Tibial nerve (tissue), 4 donors: Measurements from ENCODE around the gene PLPP1.

Experiments
- EP300 ChIP-seq, 2 donors: sonication (generic); formaldehyde crosslinking; IDR thresholded peaks; one replicate each; pipeline ENCODE4 v1.6.1; 2017; ENCODE audit warnings: antibody characterized with exemption in 2 of 2, mild to moderate bottlenecking in 1 of 2
- POLR2A ChIP-seq, 2 donors: fragments of 450-650 bp; IDR thresholded peaks; one replicate each; pipeline ENCODE4 v1.6.1; 2017; ENCODE audit warnings: antibody characterized with exemption in 2 of 2, mild to moderate bottlenecking in 2 of 2, moderate library complexity in 2 of 2
- TF ChIP-seq, protein P1 (sequence below), 5 experiments: fragments of 200-600 bp in 3 of 5; fragments of 450-650 bp in 2 of 5; sonication (generic) in 3 of 5; IDR thresholded peaks; one replicate each; pipeline ENCODE4 v1.5.1; 2016 to 2019; ENCODE audit warnings: antibody characterized with exemption in 5 of 5, mild to moderate bottlenecking in 3 of 5, moderate library complexity in 2 of 5

DNA sequence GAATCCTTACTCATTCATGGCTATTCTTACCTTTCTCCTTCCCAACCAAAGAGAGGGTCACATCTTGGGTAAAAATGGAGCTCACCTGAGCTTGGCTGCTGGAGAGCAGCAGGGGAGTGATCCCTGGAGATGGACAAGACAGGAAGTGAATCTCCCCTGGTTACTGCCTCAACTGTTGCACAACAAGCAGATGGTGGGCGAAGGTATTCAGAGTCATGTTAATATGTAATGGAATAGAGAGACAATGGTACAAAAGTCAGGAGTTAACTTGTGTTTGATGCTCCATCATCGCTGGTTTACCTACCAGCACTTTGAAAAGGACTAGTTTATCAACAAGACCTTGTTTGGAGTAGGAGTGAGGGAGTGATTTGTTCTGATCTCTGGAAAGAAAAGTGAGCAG is 13.0 kb upstream of the PLPP1 start:
- TF ChIP-seq, protein P1, sequence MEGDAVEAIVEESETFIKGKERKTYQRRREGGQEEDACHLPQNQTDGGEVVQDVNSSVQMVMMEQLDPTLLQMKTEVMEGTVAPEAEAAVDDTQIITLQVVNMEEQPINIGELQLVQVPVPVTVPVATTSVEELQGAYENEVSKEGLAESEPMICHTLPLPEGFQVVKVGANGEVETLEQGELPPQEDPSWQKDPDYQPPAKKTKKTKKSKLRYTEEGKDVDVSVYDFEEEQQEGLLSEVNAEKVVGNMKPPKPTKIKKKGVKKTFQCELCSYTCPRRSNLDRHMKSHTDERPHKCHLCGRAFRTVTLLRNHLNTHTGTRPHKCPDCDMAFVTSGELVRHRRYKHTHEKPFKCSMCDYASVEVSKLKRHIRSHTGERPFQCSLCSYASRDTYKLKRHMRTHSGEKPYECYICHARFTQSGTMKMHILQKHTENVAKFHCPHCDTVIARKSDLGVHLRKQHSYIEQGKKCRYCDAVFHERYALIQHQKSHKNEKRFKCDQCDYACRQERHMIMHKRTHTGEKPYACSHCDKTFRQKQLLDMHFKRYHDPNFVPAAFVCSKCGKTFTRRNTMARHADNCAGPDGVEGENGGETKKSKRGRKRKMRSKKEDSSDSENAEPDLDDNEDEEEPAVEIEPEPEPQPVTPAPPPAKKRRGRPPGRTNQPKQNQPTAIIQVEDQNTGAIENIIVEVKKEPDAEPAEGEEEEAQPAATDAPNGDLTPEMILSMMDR (IDR thresholded peaks at IDR 0.05): no peak
- TF ChIP-seq POLR2A (IDR thresholded peaks at IDR 0.05) (no peak), EP300 (IDR thresholded peaks at IDR 0.05) (no peak)
